Measurements from ENCODE around the gene FGD3.

The FGD3 gene

DNA sequence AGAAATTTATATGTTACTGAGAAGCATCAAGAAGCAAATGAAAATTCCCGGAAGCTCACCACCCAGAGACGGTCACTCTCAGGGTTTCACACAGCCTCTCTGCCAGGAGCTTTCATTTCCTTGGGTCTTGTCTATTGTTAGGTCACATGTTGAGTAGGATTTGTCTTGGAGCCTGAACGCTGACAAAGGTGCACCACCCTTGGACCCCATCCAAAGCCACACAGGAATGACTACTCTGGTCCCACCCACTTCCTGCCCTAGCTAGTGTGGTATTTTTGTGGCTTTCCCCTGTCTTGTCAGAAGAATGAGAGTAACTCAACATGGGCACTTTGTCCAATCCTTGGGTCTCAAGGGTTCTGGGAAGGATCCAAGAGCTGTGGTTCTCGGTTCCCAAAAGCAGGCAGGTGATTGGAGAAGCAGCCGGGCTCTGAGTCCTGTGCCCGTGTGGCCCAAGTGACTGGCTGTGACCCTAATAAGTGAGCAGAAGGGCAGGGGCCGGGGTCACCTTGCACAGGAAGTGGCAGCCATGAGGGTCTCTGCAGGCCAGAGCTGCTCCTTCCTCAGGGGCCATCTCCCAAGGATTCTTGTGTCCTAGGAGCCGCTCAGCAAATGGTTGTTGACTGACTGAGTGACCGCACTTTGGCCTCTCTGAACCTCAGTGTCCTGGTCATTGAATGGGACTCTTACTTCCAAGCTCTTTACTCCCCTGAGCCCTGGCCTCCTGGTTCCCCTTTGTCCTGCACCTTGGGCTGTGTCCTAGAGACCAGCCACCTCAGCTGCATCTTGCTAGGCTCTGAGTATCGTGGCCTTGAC lies 6.9 kb downstream of the FGD3 start:
- DNase-seq (ENCODE audit: low read depth, low spot score): no peak

- no peak for DNase-seq (ENCODE audit: low read depth, low spot score)
Observed at GRCh38 chr9:92954886-92955285, 7.6 kb downstream of the FGD3 start.

DNA sequence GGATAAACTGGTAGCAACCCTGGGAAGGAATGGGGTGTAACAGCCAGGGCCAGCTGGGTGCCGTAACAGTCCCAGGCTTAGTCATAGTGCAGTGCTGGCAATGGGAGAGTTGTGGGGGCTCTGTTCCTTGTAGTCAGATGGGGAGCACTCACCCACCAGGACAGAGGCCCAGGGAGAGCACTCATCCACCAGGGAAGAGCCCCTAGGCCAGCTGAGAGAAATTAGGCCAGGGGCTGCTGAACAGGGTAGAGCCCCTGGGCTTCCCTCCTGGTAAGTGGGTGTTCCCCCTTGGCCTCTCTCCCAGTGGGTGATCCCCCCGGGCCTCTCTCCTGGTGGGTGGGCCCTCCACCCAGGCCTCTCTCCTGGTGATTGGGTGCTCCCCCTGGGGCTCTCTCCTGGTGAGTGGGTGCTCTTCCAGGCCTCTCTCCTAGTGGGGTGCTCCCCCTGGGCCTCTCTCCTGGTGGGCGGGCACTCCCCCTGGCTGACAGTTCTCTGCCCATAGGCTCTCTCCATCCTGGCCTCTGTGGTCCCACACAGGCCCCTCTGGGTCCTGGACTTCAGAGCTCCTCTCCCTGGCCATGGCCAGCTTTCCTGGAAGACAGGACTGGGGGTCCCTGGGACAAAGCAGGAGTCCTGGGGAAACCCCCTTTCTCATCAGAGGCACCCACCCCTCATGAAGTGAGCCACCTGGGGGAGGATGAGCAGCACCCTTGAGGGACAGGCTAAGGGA lies 13.4 kb downstream of the FGD3 start:
- no peak for DNase-seq (ENCODE audit: low read depth, low spot score)

DNA sequence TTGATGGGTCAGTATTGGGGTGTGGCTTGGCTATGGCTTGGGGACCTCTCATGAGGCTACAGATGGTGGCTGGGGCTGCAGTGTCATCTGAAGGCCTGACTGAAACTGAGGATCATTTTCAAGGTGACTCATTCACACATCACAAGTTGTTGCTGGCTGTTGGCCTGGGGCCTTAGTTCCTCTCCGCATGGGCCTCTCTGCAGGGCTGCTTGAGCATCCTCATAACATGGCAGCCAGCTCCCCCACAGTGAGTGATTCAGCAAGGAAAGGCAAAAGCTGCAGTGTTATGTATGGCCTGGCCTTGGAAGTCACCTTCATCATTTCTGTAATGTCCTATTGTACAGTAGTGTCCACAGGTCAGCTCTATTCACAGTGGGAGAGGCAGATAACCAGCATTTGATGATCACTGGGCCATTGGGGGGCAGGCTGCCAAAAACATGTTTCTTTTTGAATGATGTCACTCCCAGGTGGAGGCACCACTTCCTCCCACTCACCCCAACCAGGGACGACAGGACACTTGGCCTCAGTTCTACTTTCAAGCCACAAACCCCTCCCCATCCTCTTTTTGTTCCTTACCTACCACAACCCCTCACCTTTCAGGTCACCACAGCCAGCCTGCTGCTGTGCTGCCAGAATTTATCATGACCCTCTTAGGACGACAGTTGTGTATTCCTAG lies 14.4 kb downstream of the FGD3 start:
- no peak for DNase-seq (ENCODE audit: low read depth, low spot score)

DNA sequence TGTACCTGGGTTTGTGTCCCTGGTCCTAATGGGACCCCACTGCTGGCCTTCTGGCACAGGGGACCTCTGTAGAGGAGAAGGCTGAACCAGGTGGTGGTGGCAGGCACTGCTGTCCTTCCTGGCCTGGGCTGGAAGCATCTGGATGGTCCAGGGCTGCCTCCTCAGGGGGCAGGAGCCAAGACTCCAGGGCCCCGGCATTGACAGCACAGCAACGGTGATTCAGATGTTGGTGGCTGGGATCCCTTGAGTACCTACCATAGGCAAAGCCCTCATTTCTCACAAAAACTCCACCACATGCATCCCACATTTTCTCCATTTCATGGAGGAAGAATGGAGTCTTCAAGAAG lies 15.0 kb downstream of the FGD3 start:
- no peak for DNase-seq (ENCODE audit: low read depth, low spot score)

- DNase-seq (ENCODE audit: low read depth, low spot score): no peak
Observed at GRCh38 chr9:92962846-92963245, 15.5 kb downstream of the FGD3 start.

GRCh38 chr9:92963831-92964606 lies 16.7 kb downstream of the FGD3 start:
- no peak for DNase-seq (ENCODE audit: low read depth, low spot score)

DNA sequence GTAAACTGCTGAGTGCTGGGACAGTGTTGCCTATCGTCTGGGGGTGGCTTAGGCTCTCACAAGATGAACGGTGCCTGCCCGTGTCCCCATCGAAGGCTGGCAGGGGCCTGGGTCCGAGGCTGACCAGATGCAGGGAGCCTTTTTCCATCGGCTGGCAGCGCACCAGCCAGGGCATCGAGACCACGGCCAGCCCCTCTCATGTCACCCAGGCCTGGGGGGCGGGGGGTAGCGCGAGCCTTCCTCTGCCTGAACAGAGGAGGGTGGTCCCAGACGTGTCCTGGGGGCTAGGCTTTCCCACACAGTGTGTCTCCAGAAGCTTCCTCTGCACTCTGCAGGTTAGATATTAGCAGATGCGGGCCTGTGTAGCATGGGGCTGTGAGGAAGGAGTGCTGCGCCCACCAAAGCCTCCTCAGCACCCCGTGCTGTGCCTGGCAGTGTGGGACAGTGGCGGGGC lies 17.3 kb downstream of the FGD3 start:
- no peak for DNase-seq (ENCODE audit: low read depth, low spot score)

DNA sequence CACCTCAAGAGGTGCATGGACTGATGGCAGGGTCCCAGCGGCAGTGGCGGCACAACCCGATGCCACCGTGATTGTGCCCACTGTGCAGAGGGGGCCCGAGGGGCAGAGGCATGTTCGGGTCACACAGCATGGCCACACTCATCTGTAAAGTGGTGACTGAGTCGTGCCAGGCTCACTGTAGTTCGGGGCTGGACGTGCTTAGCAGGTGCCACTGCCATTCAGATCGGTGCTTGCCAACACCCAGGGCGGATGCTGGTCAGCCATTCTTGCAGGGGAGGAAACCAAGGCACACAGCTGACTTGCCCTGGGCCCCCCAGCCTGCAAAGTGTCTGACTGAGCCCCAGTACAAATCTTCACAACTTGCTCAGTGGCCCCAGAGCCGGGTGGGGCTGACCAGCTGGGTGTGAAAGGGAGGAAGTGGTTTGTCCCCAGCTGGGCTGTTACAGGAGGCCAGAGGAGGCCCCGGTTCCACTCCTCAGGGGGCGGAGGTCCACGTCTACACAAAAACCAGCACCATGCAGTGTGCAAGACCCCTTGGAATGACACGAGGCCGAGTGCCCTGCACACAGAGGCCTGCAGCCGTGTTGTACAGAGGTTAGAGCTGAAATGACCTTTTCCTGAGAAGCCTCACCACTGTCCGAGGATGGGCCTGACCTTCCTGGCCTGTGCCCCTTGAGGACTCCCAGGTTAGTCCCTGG lies 17.9 kb downstream of the FGD3 start:
- no peak for DNase-seq (ENCODE audit: low read depth, low spot score)

DNA sequence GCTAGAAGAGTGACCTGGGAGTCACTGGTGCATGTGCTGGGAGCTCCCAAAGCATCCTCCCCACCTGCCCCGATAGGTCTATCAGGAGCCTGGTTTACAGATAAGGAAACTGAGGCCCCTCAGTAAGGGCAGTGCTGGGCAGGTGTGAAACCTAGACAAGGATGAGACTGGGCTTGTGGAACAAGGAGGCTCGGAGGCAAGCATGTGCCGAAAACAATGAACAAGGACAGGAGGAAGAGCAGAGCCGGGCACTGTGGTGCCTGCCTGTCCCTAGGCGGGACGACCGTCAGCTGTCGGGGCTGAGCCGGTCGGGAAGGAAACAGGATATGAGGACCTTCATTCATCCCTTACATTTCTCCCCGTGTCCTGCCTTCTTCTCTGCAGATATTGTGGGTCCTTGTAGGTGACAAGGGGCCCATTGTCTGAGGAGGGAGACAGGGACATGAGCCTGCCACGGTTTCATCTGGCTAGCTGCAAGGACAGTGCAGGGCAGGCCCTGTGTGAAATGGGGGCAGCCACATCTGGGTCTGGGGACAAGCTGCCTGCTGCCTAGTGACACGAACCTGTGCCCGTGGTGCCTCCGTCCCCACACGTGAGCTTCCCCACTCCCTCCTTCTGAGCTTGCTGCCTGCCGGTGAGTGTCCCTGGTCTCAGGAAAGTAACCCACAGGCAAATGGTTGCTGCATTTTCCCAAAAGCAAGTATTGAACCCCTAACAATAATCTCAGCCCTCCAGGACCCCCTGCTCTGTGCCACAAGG lies 18.6 kb downstream of the FGD3 start:
- no peak for DNase-seq (ENCODE audit: low read depth, low spot score)

DNA sequence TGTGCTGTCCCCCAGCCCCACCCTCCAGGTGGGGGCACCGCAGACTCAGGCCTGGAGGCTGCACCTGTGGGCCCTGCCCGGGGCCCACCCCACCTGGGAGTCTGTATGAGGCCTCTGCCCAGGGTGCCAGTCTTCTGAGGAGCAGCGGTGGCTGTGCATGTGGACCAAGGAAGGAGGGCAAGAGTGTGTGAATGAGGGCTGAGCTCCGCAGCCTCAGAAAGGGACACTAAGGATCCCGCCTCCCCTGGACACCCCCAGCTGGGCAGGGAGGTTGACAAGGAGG lies 19.1 kb downstream of the FGD3 start:
- no peak for DNase-seq (ENCODE audit: low read depth, low spot score)

GRCh38 chr9:92968081-92968480 lies 20.8 kb downstream of the FGD3 start:
- DNase-seq (ENCODE audit: low read depth, low spot score): no peak

GRCh38 chr9:92969516-92970466 lies 22.5 kb downstream of the FGD3 start:
- DNase-seq (ENCODE audit: low read depth, low spot score): no peak

DNA sequence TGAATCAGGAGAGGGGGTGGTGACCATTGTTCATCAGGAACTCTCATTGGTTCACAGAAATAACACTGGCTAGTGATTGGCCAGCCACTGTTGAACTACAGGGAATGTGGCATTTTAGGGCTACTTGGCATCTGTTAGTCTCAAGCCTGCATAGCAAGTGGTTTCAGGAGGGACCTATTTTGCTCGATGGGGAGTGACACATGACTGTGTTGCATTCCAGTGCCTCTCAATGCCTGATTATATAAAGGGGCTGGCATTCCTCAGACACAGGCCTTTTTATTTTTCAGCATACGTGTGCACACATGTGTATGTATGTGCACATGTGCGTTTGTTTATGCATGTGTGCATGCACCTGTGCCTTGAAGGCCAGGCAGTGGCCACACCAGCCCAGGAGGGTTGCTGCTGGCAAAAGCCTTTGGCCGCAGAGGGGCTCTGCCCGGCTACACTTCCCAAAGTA lies 23.2 kb downstream of the FGD3 start:
- DNase-seq (ENCODE audit: low read depth, low spot score): peak; percentile 86

DNA sequence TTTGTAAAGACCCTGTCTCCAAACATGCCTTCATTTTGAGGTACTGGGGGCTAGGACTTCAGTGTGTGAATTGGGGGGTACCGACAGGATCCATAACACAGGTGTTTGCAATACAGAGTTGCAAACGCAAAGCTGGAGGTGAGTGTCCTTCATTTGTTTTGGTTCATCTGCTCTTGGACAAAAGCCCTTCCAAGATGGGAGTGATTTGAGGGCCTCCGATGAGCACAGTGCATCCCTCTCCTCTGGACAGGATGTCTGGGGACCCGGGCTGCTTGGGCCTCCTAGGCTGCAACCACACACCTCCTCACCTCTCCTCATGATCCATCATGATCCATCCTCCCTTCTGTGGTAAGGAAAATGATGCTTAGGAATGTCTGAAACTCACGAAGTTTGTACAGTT lies 23.8 kb downstream of the FGD3 start:
- no peak for DNase-seq (ENCODE audit: low read depth, low spot score)

DNA sequence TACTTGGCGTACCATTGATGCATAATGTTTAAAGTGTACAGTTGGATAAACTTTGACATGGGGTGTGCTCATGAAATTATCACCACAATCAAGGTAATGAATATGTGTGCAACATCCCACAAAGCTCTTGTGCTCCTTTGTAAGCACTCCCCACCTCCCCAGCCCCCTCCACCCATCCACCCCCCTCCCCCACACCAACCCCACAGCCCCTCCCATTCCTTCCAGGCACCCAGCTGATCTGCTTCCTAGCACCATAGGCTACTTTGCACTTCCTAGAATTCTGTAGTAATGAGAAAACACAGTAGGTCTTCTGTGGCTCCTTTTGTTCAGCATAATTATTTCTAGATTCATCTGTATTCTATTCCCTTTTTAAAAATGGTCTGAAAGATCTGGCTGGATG lies 24.5 kb downstream of the FGD3 start:
- DNase-seq (ENCODE audit: low read depth, low spot score): no peak

- no peak for DNase-seq (ENCODE audit: low read depth, low spot score)
Observed at GRCh38 chr9:92973700-92974099, 26.4 kb downstream of the FGD3 start.

GRCh38 chr9:92974161-92974661 lies 26.9 kb downstream of the FGD3 start:
- peak; percentile 77 for DNase-seq (ENCODE audit: low read depth, low spot score)
